Activated CD4-positive, alpha-beta T cell treated with anti-CD3 and anti-CD28 coated beads, Interleukin-2, amount 50 U/mL, for 24 hours (primary cell): ENCODE data around the gene ANKRD10.

Experiments used
- DNase-seq, 2 donors: peaks; one replicate each; pipeline ENCODE4 v3.0.0-alpha.2; 2020; ENCODE audit warnings: low read depth in 1 of 2, low spot score in 1 of 2

The ANKRD10 gene

DNA sequence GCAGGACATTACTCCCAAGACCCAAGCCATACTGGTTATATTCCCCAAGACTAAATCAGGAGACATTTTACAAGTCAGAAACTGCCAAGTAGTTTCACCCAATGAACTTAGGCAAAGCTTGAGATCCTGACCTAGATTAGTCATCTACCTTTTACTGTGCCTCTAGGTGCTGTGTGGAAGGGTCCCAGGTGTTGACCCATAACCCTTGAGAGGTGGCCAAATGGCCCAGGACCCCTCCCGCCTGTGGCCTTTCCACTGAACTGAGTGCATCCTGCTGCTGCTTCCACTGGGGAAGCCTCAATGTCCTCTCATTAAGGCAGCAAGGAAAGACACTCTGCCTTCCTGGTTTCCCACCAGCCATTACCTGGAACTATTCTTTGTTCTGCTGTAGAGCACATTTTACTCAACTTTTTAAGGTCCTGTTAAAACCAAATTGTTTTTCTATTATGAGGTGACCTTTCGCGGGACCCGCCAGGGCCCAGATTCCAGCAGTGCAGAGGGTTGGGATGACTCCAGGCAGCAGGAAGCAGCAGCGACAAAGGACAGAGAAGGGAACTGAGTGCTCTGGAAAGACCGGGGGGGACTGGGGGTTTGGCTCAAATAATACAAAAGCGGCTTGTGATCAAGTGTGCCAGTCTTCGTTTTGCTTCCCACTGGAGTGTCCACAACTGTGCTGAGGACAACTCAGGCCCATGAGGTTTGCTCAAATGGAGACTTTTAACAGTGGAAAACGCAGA is 27.1 kb downstream of the ANKRD10 start:
- no peak for DNase-seq

DNA sequence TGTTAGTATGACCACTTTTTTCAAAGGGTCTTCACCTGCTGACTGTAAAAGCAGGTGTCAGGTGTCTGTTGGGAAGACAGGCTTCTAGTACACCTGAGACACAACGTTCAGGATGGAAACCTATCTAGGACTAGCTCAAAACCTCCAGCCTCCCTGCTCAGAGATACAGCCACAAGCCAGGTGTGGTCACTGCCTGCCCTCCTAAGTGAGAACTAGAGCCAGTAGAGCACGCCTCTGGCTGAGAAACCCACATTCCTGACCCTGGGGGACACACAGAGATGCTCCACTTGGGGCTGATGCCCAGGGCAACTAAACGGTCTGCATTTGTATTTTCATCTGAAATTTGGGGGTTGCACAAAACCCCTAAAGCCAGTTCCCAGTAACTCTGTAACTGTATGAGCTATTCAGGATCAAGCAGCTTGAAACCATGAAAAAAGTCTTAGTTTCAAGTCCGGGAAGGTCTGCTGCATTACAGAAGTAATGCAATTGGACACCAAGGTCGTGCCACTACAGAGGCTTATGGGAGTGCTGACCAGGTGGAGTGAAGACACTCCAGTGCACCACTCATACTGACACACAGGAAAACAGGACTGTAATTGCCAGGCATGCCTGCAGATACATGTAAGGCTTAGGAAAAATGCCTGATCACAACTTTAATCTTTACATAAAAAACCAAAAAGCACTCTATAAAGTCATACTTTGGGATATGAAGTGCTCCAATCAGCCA is 27.8 kb downstream of the ANKRD10 start:
- no peak for DNase-seq

DNA sequence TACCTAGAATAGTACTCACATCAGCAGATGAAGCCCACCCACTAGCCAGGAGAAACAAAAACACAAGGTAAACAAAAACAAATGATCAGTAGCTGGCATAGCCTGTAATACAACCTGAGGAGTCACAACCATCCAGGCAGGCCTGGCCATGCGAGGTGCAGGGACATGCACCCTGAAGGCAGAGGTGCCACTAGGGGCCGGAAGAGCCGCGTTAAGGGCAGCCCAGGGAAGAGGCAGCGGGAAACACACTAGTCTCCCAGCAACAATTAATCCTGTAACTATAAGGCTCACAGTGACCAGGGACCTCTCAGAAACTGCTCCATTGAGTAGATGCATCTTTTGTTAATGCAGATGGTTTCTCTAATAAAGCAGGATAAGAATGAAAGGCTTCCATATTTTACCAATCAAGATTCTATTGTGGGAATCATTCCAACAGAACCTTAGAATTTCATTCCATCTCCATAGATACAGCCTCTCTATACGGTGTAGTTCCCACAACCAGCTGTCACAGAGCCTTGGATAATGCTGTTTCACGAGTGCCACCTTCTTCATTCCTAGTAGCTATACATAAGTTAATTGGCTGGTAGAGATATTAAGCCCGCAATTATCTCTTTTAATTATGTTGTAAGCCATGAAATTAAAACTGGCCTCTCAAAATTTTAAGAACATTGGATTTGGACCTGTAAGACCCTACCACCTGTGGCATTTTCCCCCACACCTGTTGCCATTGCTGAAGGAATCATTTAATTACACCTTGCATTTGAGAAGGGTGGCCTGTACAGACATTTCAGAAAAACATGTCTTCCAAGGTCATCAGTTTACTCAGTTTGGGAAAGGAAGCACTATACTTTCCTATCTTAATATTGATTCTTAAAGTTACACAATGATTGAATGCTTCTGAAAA is 28.7 kb downstream of the ANKRD10 start:
- DNase-seq = no peak

DNA sequence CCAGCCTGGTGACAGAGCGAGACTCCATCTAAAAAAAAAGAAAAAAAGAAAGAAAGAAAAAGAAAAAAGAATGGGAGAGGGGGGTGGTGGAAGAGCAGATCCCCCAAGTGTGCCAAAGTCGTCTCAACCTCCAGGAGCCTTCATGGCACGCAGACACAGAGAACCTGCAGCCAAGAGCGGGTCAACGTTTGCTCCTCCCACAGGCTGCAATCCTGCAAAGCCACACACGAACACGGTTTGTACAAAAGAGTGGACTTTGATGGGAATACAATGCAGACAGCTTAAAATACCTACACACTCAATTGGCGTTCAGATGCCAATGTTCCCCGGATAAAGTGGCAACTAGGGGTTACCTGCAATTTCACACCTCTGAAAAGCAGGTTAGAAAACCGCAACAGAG is 29.4 kb downstream of the ANKRD10 start:
- no peak for DNase-seq

DNA sequence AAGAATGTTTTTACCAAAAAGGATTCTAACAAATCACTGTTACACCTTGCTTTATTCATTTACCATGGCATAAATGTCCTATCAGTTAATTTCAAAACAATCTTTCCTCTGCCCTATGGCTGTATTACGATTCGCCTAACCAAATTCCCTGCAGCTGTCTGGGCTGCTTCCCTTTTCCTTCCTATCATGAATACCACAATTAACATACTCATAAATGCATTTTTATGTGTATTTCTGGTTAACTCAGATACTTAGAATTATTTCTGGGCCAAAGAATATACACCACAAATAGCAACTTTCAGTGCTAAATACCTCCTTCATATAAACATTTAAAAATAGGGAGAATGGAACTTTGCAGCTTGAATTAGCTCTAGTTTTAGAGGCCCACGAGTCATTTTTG is 30.4 kb downstream of the ANKRD10 start:
- no peak for DNase-seq

DNA sequence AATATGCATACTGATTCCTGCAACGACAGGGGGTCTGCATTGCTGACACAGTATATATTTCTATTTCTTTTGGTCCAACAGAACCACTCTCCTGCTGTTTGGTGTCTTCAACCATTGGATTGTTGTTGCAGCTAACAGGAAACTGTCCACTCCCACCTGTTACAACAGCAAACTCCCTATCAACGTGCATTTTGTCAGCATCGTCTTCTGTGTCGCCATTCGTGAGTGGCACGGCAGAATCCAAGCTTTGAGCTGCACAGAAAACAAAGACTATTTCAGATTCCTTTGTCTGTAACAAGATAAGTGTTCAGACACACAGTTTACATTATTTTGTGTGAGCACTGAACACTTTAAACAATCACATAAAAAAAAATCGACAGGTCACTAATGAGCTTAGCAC is 31.3 kb downstream of the ANKRD10 start:
- no peak for DNase-seq

DNA sequence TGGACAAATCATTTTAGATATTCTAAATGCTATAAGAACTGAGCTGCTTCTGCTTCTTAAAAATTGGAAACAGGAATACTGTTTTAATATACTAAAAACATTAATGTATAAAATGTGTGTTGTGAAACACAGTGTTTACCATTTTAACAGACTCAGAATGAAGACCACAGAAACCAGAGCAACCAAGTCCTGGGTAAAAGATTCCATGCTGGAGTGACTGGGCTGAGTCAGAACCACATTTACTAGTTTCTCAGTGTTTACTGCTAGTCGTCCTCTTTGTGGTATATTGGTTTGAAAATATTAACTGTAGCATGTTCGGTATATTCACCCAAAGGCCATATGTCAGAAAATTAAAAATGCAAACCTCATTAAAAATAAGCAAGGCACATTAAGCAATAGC is 31.9 kb downstream of the ANKRD10 start:
- DNase-seq = no peak

DNA sequence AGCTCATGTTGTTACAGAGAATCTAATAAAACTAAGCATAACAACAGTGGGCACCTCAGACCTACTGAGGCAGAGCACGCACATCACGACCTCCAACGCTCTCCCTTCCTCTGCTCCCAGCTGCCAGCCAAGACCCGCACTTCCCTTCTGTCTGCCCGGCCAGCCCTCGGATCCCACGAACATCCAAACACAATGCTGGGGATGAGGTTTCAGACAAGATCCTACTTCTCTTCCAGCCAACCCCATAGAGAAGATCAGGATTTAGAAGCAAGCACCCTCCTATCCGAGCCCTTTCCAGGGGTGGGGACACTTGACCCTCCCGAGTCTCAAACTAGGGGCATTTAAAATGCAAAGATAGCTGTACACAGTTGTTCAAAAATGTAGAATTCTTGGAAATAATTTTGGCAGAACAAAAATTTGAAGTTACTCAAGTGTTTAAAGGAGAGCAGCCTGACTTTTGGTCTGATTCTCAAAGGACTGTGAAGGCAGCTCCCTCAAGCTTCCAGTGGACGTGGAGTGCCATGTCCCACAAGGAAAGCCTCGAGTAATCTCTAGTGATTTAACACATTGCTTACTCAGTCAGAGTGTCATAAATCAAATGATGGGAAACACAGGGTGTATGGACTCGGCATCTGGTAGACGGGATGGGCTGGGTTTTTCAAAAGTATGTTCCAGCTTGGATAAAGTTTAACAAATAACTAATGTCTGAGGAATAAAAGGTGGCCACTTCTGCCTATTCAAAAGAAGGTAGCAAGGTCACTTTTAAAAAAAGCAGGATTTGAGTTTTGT is 32.8 kb downstream of the ANKRD10 start:
- no peak for DNase-seq

DNA sequence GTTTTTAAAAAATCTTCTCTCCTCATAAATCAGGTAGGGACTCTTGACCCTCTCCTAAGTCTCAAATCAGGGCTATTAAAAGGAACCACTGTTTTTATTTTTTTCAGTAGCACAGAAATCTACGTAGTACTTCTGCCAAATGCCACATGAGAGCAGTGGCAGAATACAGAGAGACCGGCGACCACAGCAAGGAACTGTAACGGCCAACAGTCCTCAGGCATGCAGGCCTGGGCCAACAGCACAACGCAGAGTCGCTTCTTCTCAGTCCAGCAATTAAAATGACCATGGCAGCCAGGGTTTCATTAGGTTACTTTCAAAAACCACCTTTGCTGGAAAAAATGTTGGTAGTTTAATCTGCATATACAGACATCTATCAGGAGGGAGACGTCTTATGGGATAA is 34.2 kb downstream of the ANKRD10 start:
- no peak for DNase-seq

DNA sequence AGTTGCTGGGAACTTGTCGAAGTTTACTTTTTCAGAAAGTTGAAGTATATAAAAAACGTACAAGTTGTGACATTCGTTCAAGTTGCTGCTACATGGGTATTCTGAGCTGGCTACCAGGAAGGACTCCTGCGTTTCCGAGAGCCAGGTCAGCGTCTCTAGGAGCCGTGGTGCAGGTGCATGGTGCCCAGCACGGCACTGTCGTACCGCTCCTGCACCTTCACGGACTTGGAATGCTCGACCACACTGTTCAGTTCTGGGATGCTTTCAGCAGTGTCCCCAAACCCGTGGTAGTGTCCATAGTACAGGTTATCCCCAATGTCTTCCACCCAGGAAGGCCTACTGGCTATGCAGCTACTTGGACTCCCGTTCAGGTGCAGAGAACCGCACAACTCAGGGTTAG is 35.4 kb downstream of the ANKRD10 start:
- DNase-seq = no peak

DNA sequence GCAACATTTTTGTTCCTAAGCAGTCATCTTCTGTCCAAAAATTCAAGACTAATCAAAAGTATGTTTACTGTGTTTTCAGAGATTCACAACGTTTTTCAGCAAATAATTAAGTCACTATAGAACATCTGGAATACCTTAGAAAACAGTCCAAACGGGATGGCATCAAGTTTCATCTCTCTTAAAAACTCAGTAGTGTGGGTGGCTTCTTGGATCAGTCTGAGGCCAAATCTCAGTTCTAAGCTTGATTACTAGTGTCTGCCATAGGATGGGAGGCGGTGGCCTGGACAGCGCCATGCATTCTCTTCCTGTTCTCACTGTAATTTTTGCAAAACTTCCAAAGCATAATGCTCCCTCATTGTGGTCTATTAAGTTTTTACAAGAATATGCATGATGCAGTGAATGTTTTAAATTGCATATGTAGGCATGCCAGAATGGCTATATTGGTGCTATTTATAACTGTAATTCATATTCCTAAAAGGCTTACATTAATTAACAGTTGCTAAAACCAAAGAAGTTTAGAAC is 37.1 kb downstream of the ANKRD10 start:
- DNase-seq = no peak

DNA sequence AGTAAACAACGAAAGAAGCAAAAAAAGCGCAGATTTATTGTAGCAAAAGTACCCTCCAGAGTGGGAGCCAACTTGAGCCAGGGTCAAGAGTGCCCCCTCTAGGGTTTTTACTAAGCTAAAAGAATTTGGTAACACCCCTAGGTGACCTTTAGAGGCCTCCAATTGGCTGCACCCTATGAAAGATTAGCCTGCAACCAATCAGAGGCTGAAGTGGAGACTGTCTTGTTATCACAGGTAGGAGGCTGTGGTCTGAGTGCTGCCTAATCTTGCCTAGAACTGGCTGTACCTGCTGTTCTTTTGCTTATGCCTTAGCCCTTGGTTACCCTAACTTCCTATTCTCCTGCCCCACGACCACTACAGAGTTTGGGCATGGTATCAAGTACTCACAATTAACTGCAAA is 38.3 kb downstream of the ANKRD10 start:
- DNase-seq = no peak

DNA sequence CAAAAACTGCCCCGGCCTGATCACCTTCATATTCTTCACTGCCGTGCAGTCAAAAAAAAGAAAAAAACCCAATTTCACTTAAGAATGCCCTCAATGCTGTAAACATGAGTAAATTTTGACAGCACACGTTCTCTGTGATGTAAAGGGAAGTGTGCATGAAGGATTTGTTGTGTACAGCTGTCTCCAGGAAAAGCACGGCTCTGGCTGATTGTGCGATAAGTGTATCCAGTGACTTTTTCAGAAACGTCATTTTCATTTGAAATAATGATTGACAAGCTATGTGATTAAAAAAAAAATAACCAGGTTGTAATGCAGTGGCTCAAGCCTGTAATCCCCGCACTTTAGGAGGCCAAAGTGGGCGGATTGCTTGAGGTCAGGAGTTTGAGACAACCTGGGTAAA is 39.6 kb downstream of the ANKRD10 start:
- DNase-seq = no peak

DNA sequence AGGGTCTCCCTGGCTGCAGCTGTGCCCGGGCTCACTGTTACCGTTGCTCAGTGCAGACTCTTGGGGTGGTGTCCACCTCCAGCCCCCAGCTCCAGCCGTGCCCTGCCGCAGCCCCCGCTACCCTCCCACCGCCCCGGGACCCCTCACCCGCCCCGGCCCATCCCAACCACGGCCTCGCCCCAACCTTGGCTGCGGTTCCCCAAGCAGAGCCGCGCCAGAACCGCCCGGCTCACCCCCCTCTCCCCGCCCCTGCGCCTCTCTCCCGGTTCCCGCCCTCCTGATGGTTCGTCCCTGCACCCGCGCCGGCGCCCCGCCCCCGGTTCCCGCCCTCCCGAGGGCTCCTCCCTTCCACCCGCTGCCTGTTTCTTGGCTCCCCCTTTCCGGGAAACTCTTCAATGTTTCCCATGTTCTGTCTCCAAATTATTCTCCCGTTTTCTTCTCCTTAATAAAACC is 40.3 kb downstream of the ANKRD10 start:
- peak in 1 of 2 donors; percentile 47 for DNase-seq

DNA sequence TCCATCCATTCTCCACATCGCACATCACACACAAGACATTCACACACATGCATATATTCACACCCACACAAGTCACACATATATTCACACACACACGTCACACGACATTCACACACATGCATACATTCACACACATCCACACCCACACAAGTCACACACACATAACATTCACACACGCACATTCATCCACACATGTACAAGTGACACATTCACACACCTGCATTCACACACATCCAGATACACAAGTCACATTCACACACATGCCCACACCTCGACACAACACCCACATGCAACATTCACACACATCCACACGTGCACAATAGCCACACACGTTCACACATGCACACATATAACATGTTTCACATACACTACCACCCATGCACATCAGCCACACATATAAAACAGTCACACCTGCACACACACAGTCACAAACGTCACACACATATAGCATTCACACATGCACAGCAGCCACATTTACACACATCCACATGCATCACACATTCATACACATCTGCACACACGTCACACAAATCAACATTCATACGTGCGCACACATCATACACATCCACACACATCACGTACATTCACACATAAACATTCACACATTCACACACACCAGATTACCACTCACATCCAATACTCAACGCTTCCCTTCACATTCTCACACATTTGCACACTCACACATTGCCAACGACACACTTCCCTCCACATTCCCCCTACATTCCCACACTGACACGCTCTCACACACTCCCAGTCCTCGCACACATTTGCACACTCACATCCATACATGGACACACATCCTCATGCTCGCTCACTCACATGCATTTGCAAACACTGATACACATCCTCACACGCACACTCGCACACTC is 41.0 kb downstream of the ANKRD10 start:
- no peak for DNase-seq

DNA sequence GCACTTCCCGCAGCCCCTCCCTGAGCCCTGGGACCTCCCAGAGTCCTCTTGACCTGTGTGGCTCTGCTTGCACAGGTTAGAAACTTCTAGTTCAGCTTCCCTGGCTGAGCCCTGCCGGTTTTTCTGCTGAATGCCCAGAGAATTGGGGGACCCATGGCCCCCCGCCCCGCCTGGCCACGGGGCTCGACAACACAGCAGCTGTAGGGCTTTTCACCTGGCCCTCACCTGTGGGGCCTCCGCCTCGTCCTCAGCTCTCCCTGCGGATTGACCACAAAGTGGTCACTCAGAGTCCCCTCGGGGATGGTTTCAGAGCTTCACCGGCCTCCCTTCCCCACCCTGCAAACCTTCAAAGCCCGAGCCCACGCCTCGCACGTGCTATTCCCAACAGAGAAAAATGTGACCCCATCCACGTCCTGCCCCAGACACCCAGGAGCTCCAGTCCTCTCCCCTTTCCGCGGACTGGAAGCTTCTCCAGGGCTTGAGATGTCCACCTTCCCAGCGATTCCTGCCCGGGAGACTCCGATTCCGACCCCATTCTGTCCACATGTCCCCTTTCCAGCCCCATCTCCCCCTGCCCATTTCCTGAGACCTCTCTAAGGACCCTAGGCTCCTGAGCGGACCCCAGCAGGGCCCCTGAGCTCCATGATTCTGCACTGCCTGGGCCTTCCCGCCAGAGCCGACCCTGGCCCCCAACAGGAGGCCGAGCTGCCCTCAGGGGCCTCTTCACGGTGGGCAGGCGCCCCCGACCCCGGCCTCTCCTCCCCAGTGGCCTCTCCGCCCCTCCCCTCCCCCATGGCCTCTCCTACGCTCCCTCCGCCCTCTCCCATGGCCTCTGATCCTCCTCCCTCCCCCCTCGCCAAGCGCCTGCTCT is 41.9 kb downstream of the ANKRD10 start:
- DNase-seq = no peak

DNA sequence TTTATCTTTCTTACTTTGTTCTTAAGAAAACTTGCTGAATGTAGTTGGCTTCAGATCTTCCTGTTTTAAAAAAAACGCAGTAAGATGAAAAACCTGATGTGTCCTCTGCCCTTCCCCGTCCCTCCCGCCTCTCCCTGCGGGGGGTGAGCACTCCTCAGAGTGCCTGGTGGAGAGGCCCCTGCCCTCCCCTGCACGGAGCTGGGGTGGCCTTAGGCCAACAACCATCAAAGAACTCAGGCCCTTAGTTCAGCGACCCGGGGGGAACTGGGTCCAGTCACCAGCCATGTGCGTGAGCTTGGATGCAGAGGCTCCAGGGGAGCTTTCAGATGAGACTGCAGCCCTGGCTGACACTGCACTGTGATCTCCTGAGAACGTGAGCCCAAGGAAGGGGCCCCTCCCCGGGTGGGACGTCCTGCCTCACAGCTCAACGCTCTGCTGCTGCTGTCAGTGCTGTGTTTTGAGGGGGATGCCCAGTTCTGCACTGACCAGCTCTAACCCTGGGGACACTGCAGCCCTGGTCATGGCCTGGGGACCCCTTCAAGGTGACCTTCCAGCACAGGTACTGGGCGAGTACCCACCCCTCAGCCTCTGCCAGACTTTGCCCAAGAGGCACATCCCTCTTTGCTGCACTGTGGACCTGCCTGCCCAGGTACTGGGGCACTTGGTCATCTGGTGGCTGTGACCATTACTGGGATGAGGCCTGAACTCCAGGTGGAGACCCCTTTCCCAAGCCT is 42.7 kb downstream of the ANKRD10 start:
- DNase-seq = no peak
